Activated T-cell treated with anti-CD3 and anti-CD28 coated beads for 4 hours (primary cell): Measurements from ENCODE around the gene DEUP1.
"Not testable (repeated sequence)": the region's sequence is repeated elsewhere in the genome, so short reads cannot be mapped to it uniquely, and the experiment has no call there.

Experiments used
- DNase-seq: peaks from one replicate; pipeline ENCODE4 v3.0.0-alpha.2; 2020

The DEUP1 gene

GRCh38 chr11:93330446-93330984 lies at the start of gene DEUP1:
TSS of gene DEUP1 (plus strand) at chr11:93330742. CDS start at chr11:93332260, 1,518 bp downstream.
- DNase-seq: no peak

DNA sequence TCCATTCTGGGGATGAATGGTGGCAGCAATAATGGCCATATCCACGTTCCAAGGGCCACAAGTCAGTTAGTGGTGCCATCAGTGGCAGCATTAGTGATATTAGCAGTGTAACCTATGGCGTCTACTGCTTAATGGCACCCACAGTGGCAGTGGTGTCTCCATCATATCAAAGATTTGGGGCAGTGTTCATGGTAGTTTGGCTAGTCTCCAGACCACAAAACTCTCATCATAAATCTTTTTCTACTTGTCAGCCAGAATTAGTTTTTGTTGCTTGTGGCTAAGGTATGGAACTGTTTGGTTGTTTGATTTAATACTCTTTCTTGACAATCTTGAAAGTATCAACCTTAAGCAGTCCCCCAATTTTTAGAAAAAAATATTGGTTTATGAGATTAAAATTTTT lies 45.1 kb upstream of the DEUP1 start:
- DNase-seq: no peak

GRCh38 chr11:93287434-93287833 lies 43.1 kb upstream of the DEUP1 start:
- no peak for DNase-seq

- DNase-seq: no peak
Observed at GRCh38 chr11:93288079-93288478, 42.5 kb upstream of the DEUP1 start.

- DNase-seq: no peak
Observed at GRCh38 chr11:93288767-93289166, 41.8 kb upstream of the DEUP1 start.

DNA sequence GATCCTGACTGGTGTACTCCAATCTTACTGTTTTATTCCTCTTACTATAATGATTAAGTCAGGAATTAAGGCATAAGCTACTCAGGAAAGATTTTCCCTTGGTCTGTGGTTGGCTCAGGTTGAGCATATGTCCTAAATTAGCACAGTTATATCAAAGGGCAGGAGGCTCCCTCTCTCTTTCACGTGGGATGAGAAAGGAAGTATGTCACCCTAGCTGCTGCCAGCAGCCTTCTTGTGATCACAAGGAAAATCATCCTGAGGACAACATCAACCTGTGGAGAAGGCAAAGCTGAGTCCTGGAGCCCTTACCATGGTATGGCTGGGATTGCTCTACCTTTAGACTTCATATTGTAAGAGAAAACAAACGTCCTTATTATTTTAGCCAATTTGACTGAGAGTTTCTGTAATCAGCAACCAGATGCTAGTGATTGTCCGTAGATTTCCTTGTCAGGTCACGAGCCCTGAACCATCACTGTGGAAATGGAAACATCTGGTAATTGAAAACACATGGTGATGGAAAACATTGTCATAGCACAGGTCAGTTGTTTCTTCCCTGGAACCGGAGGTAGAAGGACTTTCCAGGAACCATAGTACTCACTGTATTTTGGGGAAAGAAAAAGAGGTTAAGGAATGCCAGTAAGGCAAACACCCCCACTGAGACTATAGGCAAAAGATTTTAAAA lies 40.6 kb upstream of the DEUP1 start:
- no peak for DNase-seq

GRCh38 chr11:93291110-93291509 lies 39.4 kb upstream of the DEUP1 start:
- DNase-seq: no peak

GRCh38 chr11:93291898-93292297 lies 38.6 kb upstream of the DEUP1 start:
- DNase-seq: no peak

GRCh38 chr11:93295921-93296575 lies 34.5 kb upstream of the DEUP1 start:
- no peak for DNase-seq

DNA sequence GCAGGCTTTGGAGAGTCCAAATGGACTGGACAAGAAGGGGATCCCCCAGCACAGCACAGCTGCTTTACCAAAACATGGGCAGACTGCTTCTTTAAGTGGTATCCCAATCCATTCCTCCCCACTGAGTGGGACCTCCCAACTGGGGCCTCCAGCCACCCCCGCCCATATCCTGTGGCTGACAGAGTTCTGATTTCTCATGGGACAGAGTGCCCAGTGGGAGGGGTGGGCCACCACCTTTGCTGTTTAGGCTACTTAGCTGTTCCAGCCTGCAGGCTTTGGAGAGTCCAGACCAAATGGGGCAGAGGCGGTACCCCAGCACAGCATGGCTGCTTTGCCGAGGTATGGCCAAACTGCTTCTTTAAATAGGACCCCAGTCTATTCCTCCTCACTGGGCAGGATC lies 26.9 kb upstream of the DEUP1 start:
- no peak for DNase-seq

- not testable (repeated sequence) for DNase-seq
Observed at GRCh38 chr11:93314399-93314798, 16.1 kb upstream of the DEUP1 start.

DNA sequence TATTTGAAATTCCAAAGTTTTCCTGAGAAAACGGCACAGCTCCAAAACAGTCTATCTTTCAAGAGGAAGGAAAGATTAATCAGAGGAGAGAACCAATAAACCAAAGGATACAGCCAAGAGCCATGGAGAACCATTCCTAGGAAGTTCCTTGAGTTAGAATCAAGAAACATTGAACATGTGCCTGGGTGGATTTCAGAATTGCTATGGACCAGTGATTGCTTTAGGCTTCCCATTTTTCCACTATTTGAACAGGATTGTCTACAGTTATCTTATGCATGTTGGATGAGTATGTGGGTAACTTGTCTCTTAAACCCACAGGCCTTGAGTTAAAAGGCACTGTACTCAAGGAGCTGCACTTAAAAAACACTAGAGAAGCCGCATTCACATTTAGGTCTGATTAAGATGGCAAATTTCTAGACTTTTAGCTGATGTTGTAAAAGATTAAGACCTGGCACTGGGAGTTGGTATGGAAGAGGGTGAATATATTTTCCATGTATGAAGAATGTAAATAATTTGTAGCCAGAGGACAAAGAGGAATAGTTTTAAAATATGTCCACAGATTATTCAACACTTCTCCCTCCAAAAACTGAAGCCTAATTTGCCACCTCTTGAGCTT lies 11.2 kb upstream of the DEUP1 start:
- DNase-seq: no peak

DNA sequence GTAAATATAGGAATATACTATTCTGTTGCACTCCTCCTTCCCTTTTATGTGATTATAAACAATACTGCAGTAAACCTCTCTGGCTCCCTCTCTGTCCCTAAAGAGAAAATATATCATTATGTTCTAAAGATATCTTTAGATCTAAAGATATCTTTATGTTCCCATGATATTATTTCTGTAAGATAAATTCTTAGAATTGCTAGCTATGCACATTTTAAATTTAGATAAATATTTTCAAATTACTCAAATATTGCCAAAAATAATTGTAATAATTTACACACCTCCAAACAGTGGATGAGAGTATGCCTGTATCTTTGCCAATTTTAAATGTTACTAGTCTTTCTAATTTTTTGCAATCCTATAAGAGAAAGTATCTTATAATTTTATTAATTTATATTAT lies 10.3 kb upstream of the DEUP1 start:
- no peak for DNase-seq

GRCh38 chr11:93322207-93322606 lies 8.3 kb upstream of the DEUP1 start:
- no peak for DNase-seq

GRCh38 chr11:93323747-93324146 lies 6.8 kb upstream of the DEUP1 start:
- DNase-seq: no peak

DNA sequence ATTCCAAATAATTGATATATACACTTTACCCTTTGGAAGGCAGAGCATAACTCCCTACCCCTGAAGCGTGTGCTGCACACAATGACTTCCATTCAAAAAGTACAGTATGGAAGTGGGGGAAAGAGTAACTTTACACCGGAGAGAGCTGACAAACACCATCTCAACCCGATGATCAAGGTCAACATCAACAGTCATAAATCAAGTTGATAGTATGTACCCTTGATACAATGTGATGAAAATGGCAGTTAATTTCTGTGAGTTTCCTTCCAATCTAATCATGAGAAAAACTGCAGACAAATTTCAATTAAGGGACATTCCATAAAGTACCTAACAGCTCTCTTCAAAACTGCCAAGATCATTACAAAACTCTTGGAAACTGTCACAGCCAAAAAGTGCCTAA lies 6.0 kb upstream of the DEUP1 start:
- no peak for DNase-seq

DNA sequence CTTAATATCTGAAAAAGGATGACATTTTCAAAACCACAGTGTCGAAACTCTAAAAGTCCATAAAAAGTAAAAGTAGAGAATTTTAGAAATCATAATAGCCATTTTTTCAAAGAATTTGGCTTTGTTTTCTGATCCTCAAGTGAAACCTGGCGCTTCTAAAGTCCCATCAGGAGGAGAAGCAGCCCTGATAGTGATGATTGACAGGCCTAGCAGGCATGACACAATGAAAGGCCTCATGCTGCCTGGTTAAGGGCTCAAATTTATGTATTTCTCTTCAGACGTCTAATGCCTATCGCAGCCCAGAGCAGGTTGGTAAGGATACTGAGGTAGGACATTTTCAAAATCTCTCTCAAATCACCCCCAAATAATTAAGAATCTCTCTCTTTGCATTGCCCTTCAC lies 3.9 kb upstream of the DEUP1 start:
- DNase-seq: no peak

DNA sequence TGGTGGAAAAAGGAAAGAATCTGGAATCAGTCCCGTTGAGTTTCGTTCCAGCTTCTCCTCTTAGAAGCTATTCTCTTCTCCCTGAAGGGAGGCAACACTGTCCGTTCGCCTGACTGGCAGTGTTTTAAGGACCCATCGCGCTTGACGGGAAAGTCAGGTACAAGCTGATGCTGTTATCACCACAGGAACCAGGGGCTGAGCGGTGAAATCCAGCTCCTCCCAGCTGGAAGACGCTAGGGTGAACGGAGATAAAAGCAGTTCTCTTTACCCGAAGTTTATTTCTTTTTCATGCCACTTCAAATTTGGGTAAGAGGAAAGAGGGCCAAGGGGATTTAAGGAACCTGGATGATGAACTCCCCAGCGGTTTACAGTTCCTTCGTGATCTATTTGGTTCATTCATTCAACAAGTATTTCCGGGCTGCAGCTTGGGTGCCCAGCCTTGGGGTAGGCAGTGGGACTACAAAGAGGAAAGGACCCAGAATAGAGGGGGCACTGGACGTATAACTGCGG lies 551 bp upstream of the DEUP1 start:
- DNase-seq: no peak

DNA sequence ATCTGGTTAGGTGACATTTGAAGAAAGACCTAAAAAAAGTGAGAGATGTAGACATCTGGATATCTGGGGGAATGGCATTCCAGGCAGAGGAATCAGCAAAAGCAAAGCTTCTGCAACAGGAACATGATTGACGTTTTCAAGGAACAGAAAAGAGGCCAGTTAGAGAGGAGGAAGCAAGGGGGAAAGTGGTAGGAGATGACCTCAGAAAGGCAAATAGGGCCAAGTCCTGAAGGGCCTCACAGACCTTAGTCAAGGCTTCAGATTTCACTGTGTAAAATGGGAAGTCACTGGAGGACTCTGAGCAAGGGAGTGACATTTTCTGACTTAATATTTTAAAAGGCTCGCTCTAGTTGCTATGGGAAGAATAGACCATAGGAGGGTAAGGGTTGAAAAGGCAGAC lies 9.7 kb downstream of the DEUP1 start:
- no peak for DNase-seq

GRCh38 chr11:93344855-93345333 lies 14.4 kb downstream of the DEUP1 start:
- no peak for DNase-seq

DNA sequence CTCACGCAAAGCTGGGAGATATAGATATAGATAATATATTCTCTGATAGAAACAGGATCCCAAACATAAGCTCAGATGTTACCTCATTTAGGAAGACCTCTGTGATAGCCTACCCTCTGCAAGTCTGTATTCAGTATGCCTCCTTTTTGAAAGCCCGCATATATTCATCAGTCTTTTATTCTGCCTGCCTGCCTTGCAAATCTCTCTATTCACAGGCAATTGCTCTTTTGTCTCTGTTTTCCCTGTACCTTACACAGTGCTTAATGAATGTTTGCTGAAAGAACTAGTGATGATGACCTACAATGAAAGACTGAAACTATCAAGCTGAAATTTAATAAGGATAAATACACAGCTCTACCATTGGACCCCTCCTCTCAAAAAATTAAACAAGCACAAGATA lies 18.4 kb downstream of the DEUP1 start:
- no peak for DNase-seq

- DNase-seq: no peak
Observed at GRCh38 chr11:93350835-93351234, 20.3 kb downstream of the DEUP1 start.

DNA sequence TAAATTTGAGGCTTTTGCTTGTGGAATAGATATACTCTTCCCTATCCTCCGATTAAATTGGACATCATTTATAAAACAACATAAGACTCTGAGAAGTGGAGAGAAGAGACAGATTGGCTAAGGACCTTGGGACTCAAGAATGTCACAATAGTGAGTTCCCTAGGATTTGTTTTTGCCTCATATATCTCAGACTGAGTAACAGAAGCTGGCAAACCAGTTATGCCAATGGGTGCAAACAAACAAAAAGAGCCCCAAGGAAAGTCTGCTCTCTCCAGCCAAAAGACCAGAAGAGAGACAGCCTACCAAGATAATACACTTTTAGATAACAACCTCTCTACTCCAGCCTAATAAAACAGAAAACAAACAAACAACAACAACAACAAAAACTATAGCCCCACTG lies 28.9 kb downstream of the DEUP1 start:
- DNase-seq: no peak

DNA sequence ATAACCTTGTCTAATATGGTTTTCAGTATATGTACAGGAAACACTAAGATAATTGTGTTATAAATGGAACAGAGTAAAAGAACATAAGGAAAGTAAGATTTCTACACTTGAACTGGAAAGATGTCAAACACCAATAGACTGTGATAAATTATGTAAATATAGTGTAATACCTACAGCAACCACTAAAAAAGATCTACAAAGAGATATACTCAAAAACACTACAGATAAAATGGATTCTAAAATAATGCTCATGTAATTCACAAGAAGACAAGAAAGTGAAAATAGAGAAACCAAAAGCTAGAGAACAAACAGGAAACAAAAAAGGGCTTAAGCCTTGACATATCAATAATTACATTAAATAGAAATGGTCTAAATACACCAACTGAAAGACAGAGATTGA lies 30.9 kb downstream of the DEUP1 start:
- no peak for DNase-seq
